Activated CD4-positive, CD25-positive, alpha-beta regulatory T cell (primary cell): ENCODE measurements around the gene MLXIPL.
"Not testable (repeated sequence)": the region's sequence is repeated elsewhere in the genome, so short reads cannot be mapped to it uniquely, and the experiment has no call there.

ENCODE experiments used
- DNase-seq, 4 experiments: peaks; one replicate each; lab custom pipeline; 2025; lab: John Stamatoyannopoulos, UW

The MLXIPL gene, protein sequence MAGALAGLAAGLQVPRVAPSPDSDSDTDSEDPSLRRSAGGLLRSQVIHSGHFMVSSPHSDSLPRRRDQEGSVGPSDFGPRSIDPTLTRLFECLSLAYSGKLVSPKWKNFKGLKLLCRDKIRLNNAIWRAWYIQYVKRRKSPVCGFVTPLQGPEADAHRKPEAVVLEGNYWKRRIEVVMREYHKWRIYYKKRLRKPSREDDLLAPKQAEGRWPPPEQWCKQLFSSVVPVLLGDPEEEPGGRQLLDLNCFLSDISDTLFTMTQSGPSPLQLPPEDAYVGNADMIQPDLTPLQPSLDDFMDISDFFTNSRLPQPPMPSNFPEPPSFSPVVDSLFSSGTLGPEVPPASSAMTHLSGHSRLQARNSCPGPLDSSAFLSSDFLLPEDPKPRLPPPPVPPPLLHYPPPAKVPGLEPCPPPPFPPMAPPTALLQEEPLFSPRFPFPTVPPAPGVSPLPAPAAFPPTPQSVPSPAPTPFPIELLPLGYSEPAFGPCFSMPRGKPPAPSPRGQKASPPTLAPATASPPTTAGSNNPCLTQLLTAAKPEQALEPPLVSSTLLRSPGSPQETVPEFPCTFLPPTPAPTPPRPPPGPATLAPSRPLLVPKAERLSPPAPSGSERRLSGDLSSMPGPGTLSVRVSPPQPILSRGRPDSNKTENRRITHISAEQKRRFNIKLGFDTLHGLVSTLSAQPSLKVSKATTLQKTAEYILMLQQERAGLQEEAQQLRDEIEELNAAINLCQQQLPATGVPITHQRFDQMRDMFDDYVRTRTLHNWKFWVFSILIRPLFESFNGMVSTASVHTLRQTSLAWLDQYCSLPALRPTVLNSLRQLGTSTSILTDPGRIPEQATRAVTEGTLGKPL

DNA sequence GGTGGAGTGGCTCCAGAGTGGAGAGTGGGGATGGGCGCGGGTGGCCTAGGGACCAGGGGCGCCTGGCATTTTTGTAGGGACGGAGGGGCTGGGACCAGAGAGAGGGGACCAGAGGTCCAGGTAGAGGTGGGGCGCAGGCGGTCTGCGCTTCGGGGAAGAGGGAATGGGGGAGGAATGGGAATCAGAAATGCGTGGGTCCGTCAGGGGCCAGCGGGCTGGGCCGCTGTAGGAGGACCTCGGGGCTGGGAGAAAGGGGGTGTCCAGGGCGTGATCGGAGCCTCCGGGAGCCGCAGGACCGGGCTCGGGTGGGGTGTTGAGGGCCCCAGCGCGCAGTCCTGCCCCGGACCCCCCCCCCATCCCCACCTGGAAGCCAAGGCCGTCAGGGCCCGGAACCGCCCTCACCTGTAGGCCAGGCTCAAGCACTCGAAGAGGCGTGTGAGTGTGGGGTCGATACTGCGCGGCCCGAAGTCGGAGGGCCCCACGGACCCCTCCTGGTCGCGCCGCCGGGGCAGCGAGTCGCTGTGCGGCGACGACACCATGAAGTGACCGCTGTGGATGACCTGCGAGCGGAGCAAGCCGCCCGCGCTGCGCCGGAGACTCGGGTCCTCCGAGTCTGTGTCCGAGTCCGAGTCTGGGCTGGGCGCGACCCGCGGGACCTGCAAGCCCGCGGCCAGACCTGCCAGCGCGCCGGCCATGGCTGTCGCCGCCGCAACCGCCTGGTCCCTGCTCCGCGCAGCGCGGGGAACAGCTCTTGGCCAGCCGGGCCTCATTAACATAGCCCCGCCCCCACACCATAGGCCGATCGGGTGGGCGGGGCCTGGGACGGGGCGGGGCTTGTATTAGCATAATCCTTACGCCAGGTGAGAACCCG lies at the start of gene MLXIPL:
Gene MLXIPL (minus strand): TSS at position 725 of the 871 bp plus-strand sequence. CDS start 30 bp downstream, at position 695.
- peak in 2 of 4 experiments; percentile 22 to 29 for DNase-seq

DNA sequence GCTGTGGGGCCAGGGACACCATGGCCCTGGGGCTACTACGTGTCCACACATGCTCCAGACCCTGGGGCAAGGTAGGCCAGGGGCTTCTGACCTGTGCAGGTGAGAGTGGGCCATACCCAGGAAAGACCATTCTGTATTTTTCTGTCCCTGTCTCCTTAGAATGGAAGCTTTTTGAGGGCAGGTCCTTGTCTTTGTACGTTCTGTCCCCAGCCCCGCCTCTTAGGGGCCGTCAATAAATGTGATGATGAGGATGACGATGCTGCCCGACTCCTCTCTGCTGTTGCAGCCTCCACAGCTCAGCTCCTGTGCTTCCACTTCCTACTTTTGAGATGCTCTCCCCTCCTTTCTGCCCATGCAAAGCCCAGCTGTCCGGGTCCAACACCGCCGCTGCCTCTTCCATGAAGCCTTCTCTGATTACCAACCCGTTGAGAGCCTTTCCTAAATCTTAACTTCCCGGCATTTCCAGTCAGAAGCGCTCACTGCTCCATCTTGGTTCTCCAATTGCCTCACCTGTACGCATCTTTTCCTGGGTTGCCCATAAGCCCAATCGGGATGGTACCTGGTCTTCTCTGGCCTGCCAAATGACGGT lies 47.6 kb upstream of the MLXIPL start:
- DNase-seq = no peak

DNA sequence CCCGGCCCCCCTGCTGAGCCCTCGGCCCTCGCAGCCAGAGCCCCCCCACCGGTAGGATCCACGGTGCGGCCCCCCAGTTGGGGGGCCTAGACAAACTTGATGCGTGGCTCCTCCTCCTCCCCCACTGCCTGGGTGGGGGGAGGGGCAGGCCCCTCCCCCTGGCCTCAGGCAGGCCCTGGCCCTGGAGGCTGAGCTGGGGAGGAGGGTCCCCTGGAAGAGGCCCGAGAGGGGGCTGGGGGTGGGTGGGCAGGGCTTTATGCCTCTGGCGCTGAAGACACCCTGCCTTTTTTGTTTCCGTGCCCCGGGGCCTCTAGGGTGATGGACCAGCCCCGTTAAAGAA lies 47.0 kb upstream of the MLXIPL start:
- no peak for DNase-seq

DNA sequence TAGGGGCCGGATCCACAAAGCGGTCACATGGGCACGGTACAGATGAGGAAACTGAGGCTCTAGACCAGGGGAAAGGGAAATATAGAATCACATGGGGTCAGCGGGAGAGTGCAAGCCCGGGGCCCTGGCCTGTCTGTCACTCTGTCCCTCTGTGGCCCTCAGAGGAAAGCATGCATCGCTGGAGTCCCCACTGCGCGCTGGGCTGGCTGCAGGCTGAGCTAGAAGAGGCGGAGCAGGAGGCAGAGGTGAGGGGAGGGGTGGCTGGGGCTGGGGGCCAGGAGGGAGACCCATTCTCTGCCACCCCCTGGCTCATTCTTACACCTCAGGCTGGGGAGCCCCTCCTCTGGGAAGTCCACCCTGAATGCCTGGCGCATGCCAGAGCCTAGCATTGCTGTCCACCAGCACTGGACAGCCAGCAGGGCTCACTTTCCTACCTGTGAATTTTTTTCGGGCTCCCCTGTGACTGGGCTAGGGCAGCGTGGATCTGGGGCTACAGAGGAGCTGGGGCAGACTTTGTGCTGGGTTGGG lies 45.6 kb upstream of the MLXIPL start:
- DNase-seq = no peak

DNA sequence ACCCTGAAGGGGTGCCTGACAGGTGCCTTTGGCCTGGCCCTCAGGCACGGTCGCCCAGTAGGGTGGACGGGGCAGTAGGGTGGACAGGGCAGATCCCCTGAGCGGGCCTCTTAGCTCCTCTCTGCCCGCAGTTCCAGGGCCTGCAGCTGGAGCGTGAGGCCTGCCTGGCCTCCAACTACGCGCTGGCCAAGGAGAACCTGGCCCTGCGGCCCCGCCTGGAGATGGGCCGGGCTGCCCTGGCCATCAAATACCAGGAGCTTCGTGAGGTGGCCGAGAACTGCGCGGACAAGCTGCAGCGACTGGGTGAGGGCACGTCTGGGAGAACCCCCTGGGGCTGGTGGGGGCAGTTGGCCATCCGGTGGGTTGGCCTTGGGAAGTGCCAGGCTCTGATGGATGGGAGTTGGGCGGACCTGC lies 45.0 kb upstream of the MLXIPL start:
- no peak for DNase-seq

DNA sequence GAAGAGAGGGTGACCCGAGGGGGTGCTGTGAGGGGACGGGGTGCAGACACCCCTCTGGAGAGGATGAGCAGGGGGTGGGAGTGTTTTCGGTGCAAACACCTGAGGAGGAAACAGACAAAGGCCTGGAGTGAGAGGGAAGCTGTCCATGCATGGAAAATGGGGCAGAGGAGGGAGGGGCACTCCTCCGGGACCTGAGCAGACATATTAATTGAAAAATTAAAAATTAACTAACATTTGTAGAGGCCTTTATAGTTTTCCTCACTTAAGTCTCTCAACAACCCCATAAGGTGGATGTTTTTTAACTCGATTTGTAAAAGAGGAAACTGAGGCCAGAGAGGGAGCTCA lies 44.5 kb upstream of the MLXIPL start:
- no peak for DNase-seq

DNA sequence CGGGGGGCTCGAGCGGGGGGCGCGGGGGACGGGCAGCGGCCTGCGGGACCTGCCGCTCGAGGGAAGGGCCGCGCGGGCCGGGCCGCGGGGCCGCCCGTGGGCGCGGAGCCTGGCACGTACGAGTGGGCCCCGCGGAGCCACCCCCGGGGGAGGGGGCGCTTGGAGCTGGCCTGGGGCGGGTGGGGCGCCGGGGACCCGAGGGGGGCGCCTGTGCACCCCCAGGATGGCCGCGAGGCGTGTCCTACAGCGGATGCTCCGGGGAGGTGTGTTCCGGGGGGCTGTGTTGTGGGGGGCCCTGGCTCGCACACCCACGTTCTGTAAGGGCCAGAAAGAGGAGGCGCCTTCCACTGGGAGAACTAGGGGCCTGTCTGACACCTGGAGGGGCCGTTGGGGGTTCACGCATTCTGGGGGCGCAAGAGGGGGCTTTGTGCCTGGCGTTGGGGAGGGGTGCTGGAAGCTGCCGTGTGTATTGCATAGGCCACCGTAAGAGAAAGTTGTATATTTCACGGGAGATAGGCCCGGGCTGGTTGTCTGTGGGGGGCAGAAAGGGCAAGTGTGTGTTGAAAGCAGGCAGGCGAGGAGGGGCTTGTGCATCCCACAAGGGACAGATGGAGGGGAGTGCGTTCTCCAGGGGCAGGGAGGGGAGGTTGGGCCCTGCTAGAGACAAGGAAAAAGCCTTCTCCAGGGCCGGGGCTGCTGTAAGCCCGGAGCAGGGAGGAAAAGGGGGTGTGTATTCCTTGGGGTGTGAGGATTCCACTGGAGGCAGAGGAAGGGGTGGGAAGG lies 44.0 kb upstream of the MLXIPL start:
- DNase-seq = no peak

DNA sequence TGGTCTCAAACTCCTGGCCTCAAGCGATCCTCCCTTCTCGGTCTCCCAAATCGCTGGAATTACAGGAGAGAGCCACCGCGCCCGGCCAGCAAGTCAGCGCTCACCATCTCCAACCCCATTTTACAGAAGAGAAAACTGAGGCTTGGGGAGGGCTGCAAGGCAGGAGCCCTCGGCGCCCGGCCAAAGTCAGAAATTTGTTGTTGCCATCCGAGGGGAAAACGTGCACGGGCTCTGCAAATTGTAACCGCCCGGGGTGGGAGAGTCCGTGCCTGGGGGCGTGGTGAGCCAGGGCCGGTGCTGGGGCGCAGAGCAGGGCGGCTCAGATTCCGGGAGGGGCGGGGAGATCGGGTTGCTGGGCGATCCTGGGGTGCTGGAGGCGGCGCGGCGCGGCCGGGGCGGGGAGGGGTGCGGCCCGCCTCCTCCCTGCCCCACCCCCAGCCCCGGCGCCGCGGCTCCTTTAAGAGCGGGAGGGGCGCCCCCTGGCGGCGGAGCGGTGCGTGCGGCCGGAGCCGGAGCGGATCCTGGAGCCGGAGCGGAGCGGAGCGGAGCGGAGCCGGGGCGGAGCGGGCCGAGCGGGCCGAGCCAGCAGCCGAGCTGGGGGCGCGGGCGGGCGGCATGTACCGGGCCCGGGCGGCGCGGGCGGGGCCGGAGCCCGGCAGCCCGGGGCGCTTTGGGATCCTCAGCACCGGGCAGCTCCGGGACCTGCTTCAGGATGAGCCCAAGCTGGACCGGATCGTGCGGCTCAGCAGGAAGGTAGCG lies 43.2 kb upstream of the MLXIPL start, which contains the start of gene VPS37D:
Gene VPS37D (plus strand): TSS at position 488 of the 759 bp plus-strand sequence. CDS start 128 bp downstream, at position 616.
- peak; percentile 88 to 94 (median 91) for DNase-seq

DNA sequence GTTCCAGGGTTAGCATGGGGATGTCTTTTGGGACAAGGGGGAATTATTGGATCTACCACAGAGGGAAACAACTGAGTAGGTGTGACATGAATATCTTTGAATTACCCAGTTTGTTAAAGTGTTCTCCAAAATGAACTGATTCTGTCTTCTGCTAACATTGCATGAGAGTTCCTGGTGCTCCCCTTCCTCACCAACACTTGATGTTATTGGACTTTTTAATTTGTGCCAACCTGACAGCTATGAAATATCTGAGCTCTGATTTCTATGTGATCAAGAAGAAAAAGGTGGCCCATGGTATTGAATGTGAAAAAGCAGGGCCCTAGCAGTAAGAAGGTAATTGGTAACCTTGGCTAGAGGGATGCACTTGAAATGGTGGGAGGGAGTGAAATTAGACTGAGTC lies 38.7 kb upstream of the MLXIPL start:
- DNase-seq = no peak

DNA sequence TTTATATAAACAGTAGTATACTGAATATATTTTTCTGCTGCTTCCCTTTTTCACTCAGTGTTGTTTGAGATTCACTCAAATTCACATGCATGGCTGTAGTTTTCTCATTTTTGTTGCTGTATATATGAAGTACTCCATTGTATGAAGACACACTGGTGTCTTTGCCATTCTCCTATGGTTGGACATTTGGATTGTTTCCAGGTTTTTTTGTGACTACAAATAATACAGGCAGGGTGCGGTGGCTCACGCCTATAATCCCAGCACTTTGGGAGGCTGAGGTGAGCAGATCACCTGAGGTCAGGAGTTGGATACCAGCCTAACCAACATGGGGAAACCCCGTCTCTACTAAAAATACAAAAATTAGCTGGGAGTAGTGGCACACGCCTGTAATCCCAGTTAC lies 36.3 kb upstream of the MLXIPL start:
- DNase-seq = not testable (repeated sequence)

DNA sequence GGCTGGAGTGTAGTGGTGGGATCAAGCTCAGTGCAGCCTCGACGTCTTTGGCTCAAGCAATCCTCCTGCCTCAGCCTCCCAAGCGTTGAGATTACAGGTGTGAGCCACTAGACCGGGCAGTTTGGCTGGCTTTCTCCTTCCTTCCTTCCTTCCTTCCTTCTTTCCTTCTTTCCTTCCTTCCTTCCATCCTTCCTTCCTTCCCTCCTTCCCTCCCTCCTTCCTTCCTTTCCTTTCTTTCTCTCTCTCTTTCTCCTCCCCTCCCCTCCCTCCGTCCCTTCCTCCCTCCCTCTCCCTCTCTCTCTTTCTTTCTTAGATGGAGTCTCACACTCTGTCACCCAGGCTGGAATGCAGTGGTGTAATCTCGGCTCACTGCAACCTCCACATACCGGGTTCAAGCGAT lies 35.7 kb upstream of the MLXIPL start:
- no peak for DNase-seq

DNA sequence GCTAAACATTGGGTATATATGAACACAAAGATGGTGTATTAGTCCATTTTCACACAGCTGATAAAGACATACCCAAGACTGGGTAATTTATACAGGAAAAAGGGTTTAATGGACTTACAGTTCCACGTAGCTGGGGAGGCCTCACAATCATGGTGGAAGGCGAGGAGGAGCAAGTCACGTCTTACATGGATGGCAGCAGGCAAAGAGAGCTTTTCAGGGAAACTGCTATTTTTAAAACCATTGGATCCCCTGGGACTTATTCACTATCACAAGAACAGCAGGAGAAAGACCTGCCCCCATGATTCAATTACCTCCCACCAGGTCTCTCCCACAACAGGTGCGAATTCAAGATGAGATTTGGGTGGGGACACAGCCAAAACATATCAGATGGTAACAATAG lies 31.0 kb upstream of the MLXIPL start:
- DNase-seq = not testable (repeated sequence)

DNA sequence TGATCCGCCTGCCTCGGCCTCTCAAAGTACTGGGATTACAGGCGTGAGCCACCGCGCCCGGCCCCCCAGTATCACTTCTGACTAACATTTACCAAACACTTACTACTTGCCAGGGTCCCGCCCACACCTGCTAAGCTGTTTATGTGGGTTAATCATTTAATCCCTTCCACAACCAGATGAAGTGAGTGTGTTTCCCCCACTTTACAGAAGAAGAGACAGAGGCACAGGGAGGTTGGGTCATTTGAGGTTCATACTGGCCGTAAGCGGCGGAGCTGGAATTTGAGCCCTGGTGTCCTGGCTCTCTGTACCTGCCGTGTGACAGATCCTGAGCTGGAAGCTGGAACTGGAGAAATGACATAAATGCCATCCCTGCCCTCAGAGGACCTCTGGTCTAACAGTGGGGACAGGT lies 28.2 kb upstream of the MLXIPL start:
- no peak for DNase-seq

DNA sequence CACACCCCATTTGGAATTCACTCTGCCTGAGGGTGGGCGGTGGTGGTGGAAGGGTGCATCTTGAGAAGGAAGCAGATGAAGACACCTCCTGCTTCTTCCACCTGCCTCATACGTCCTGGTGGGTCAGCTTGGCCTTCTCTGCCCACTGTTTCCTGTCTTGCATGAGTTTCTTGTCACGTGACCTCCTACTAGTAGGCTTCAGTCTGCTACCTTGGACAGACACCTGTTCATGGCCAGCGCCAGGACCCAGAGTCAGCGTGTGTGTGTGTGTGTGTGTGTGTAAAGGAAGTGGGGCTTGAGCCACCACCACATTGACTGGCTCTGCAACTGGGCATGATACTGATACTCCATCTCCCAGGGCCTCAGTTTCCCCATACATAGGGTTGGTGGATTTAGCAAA lies 26.2 kb upstream of the MLXIPL start:
- DNase-seq = no peak

DNA sequence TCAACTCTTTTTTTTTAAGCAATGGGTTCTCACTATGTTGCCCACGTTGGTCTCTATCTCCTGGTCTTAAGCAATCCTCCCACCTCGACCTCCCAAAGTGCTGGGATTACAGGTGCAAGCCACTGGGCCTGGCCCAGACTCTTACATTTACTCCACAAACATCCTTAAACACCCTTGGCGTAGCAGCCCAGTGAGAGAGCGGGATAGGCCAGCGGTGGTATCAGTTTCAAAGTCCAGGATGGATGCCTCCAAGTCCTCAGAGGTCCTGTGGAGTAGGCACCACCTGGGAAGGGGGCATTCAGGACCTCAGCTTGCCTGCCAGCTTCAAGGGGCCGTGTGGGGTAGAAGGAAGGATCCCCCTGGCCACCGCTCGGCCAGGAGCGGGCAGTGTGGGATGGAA lies 25.3 kb upstream of the MLXIPL start:
- DNase-seq = no peak

DNA sequence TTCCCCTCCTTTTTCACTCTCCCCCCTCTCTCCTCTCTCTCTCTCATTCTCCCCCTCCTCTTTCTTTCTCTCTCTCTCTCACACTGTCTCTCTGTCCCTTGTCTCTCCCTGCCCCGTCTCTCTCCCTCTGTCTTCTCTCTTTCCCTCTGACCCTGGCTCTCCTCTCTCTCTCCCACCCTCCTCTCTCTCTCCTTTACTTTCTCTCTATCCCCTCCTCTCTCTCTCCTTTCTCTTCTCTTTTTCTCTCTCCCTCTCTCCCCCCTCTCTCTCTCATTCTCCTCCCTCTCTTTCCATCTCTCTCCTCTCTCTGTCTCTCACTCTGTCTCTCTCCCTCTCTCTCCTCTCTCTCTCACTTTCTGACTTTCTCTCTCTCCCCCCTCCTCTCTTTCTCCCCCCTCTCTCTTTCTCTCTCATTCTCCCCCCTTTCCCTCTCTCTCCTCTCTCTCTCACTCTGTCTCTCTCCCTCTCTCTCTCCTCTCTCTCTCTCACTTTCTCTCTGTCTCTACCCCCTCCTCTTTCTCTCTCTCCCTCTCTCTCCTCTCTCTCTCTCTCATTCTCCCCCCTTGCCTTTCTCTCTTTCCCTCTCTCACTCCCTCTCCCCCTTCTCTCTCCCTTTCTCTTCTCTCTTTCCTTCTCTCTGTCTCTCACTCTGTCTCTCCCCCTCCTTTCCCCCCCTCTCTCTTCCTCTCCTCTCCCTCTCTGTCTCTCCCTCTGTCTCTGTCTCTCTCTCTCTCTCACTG lies 24.4 kb upstream of the MLXIPL start:
- DNase-seq = no peak

DNA sequence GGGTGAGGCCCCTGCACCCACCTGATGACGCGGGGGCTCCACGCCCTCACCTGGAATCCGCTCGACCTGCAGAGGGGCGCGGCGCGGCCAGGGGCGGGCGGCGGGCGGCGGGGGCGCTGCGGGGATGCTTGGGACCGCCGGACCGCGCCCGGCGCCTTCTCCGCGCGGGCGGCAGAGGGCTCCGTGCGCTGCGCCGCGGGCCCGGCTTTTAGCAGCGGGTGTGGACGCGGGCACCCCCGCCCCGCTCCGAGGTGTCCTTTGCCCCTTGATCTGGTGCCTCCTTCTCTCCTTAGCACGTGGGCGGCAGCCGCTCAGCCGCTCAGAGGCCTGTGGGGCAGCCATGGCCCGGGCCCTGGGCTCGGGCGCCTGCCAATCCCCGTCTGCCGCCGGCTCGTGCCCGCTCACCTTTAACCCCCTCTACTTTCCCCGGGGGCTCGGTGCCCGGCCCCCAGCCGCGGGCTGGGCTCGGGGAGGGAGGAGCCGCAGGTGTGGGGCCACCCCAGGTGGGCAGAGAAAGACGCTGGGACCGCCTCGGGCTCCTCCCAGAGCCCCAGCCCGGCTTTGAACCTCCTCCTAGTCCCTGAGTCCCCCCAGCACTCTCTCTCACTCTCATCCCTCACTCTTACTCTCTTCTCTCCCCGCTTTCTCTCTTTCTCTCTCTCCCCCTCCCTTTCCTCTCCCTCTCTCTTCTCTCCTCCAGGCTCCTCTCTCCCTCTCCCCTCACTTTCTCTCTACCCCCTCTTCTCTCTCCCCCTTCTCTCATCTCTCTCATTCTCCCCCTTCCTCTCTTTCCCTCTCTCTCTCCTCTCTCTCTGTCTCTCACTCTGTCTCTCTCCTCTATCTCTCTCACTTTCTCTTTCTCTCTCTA lies 23.6 kb upstream of the MLXIPL start:
- no peak for DNase-seq
